DND-41 (cell line): ENCODE data around the gene MAP3K15.

ENCODE experiments used
- ATAC-seq: fragments of 200-7000 bp; cut with Tn5 transposase; 3 replicates; pipeline ENCODE4 v1.9.1; 2021; ENCODE audit warnings: low read depth; ENCODE audit not compliant: insufficient read depth
- DNase-seq: peaks from one replicate; pipeline ENCODE4 v3.0.0-alpha.2; 2020
- H2AFZ ChIP-seq: 2 replicates; pipeline ENCODE4 v1.6.0; 2012; ENCODE audit warnings: low read depth, low read length
- H3K27ac ChIP-seq: 2 replicates; pipeline ENCODE4 v1.5.1; 2012; ENCODE audit warnings: low read length, inconsistent platforms
- H3K27me3 ChIP-seq: fragments of 200-600 bp; sonication (generic); 2 replicates; pipeline ENCODE4 v1.6.0; 2012; ENCODE audit warnings: low read length, mild to moderate bottlenecking, inconsistent platforms; ENCODE audit not compliant: insufficient read depth, poor library complexity
- H3K36me3 ChIP-seq: 2 replicates; pipeline ENCODE4 v1.5.1; 2012; ENCODE audit warnings: low read length, inconsistent platforms; ENCODE audit not compliant: insufficient read depth
- H3K4me1 ChIP-seq: 2 replicates; pipeline ENCODE4 v1.5.1; 2012; ENCODE audit warnings: mild to moderate bottlenecking, low read length; ENCODE audit not compliant: insufficient read depth
- H3K4me2 ChIP-seq: 2 replicates; pipeline ENCODE4 v1.6.0; 2012; ENCODE audit warnings: mild to moderate bottlenecking, moderate library complexity, low read length, inconsistent platforms; ENCODE audit not compliant: insufficient read depth
- H3K4me3 ChIP-seq, 2 experiments: fragments of 200-600 bp in 1 of 2; shearing (Covaris generic) in 1 of 2; 2 replicates each; pipeline ENCODE4 v1.5.1; 2012 to 2016; ENCODE audit warnings: inconsistent platforms in 2 of 2, low read length in 2 of 2, mild to moderate bottlenecking in 2 of 2, low read depth in 1 of 2, moderate library complexity in 1 of 2
- H3K79me2 ChIP-seq: 2 replicates; pipeline ENCODE4 v1.6.0; 2012; ENCODE audit warnings: low read length, inconsistent platforms; ENCODE audit not compliant: insufficient read depth
- H3K9ac ChIP-seq: 2 replicates; pipeline ENCODE4 v1.6.0; 2012; ENCODE audit warnings: low read depth, mild to moderate bottlenecking, inconsistent platforms, low read length, moderate library complexity
- H3K9me3 ChIP-seq: 2 replicates; pipeline ENCODE4 v1.5.1; 2012; ENCODE audit warnings: low read length, moderate library complexity, mild to moderate bottlenecking, inconsistent platforms; ENCODE audit not compliant: insufficient read depth, severe bottlenecking
- H4K20me1 ChIP-seq: 2 replicates; pipeline ENCODE4 v1.6.0; 2012; ENCODE audit warnings: low read length; ENCODE audit not compliant: insufficient read depth
- EZH2 ChIP-seq: IDR thresholded peaks from 3 replicates; pipeline ENCODE4 v1.6.1; 2012; ENCODE audit warnings: borderline replicate concordance, low read depth, mild to moderate bottlenecking, moderate library complexity, low read length, inconsistent platforms; ENCODE audit not compliant: severe bottlenecking
- TF ChIP-seq, protein P1 (sequence below): IDR thresholded peaks from 2 replicates; pipeline ENCODE4 v1.5.1; 2012; ENCODE audit warnings: borderline replicate concordance, low read length, moderate library complexity, mild to moderate bottlenecking; ENCODE audit not compliant: poor library complexity, severe bottlenecking; ENCODE audit errors: extremely low read depth

Gene MAP3K15

DNA sequence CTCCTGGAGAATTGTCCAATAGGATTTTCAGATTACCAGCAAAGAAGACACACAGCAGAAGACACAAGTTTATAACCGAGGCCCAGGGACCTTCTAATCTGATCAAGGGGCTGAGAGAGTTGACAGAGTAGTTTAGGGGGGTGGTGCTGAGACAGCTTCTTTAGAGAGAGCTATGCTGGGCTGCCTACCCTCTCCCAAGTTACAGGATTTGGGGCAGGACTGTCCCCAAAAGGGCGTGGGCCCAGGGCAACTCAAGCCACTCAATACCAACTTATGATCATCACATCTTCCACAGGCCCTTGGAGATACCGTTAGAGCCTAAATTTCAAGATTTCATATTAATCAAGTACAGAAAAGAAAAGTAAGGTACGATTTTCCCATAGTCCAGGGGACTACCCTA is 128.6 kb downstream of the MAP3K15 start:
- no peak overlapping the region for H3K4me2 ChIP-seq

DNA sequence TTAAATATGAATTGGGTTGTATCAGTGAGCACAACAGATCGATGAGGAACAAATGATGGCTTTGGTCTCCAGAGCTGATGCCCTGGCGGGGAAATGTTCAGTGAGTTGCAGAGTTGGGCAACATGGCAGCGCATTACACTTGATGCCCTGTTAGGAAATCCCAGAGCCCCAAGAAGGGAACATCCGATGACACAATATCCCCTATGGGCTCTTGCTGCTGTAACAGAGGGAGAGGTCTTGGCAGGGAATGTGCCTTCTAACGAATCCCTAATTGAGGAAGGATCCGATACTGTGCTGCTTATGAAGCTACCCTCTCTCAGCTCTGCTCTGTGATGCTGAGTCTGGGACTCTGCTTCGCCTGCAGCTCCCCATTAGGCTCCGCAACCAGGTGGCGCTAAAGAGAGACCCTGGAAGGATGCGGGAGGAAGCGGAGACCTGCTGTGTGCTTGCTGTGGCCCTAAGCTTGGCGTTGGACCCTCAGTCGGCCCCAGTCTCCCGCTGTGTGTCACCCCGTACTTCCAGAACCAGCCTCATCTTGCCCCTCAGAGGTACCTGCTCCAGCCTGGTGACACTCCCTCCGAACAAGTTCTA is 132.7 kb downstream of the MAP3K15 start:
- Histone ChIP-seq H3K27ac (no peak overlapping the region), H3K36me3 (no peaks in the 10 kb centered on the region), H3K9me3 (no peaks in the 10 kb centered on the region), H4K20me1 (no peaks in the 10 kb centered on the region), H3K4me3 (no peak overlapping the region), H3K27me3 (no peaks in the 10 kb centered on the region), H3K9ac (no peak overlapping the region), H3K79me2 (no peaks in the 10 kb centered on the region), H3K4me1 (no peaks in the 10 kb centered on the region), H2AFZ (no peak overlapping the region), H3K4me2 (no peak overlapping the region)
- ATAC-seq = peak; percentile 91
- DNase-seq = peak; percentile 60
- no peak for TF ChIP-seq EZH2
- TF ChIP-seq, protein P1, sequence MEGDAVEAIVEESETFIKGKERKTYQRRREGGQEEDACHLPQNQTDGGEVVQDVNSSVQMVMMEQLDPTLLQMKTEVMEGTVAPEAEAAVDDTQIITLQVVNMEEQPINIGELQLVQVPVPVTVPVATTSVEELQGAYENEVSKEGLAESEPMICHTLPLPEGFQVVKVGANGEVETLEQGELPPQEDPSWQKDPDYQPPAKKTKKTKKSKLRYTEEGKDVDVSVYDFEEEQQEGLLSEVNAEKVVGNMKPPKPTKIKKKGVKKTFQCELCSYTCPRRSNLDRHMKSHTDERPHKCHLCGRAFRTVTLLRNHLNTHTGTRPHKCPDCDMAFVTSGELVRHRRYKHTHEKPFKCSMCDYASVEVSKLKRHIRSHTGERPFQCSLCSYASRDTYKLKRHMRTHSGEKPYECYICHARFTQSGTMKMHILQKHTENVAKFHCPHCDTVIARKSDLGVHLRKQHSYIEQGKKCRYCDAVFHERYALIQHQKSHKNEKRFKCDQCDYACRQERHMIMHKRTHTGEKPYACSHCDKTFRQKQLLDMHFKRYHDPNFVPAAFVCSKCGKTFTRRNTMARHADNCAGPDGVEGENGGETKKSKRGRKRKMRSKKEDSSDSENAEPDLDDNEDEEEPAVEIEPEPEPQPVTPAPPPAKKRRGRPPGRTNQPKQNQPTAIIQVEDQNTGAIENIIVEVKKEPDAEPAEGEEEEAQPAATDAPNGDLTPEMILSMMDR = peak; percentile 71

More for the DNA sequence above, 128.6 kb downstream of the MAP3K15 start:
- no peak overlapping the region for H3K27ac ChIP-seq
- DNase-seq = no peak
- H3K9me3 ChIP-seq = no peaks in the 10 kb centered on the region
- H3K9ac ChIP-seq = no peak overlapping the region
- H3K4me3 ChIP-seq = no peak overlapping the region
- no peaks in the 10 kb centered on the region for H3K27me3 ChIP-seq
- no peaks in the 10 kb centered on the region for H4K20me1 ChIP-seq
- H3K36me3 ChIP-seq = no peaks in the 10 kb centered on the region
- no peak for ATAC-seq
- TF ChIP-seq, protein P1 = no peak
- no peak for TF ChIP-seq EZH2
- H3K79me2 ChIP-seq = no peaks in the 10 kb centered on the region
- H3K4me1 ChIP-seq = no peaks in the 10 kb centered on the region
- no peak overlapping the region for H2AFZ ChIP-seq

- Histone ChIP-seq H3K36me3 (no peaks in the 10 kb centered on the region), H3K4me2 (no peak overlapping the region), H3K9me3 (no peaks in the 10 kb centered on the region), H3K27ac (no peak overlapping the region), H3K4me1 (no peaks in the 10 kb centered on the region), H3K79me2 (no peaks in the 10 kb centered on the region), H4K20me1 (no peaks in the 10 kb centered on the region), H3K9ac (no peak overlapping the region), H2AFZ (no peak overlapping the region), H3K4me3 (no peak overlapping the region), H3K27me3 (no peaks in the 10 kb centered on the region)
- no peak for TF ChIP-seq EZH2
- TF ChIP-seq, protein P1 = no peak
- ATAC-seq (no peak), DNase-seq (no peak)
Observed at GRCh38 chrX:19381326-19381725, 134.0 kb downstream of the MAP3K15 start.

DNA sequence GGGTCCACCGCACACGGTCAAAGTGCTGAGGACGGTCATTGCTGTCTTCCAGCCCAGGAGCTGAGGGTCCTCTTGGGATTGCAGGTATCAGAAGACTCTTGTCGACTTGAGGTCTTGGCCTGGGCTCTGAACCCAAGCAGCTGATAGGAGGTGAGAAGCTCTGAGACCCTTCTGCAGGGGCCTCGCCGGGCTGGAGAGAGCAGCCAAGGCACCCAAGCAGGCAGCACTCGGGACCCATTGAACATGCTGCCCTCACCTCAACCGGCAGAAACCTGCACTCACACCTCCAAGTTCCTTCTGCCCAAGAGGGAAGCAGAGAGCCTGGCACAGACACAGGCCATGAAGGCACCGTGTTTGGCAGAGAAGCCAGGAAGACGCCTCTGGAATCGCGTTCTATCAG is 137.5 kb downstream of the MAP3K15 start:
- Histone ChIP-seq H3K36me3 (no peaks in the 10 kb centered on the region), H3K4me3 (no peak overlapping the region), H3K27ac (no peak overlapping the region), H3K9ac (no peak overlapping the region), H4K20me1 (no peaks in the 10 kb centered on the region), H3K9me3 (no peaks in the 10 kb centered on the region), H2AFZ (no peak overlapping the region), H3K4me2 (no peak overlapping the region), H3K79me2 (no peaks in the 10 kb centered on the region), H3K27me3 (no peaks in the 10 kb centered on the region), H3K4me1 (peaks cover under 1% of the 10 kb centered on the region)
- no peak for TF ChIP-seq EZH2
- TF ChIP-seq, protein P1 = no peak
- DNase-seq = no peak
- ATAC-seq = no peak
